PFSK-1 (cell line): Measurements from ENCODE around the gene HOXB3.

Experiments
- FOXP2 ChIP-seq: optimal IDR thresholded peaks from 2 replicates; pipeline ENCODE3; 2011; ENCODE audit warnings: borderline replicate concordance, control low read depth, inconsistent platforms; ENCODE audit not compliant: insufficient read depth; ENCODE audit errors: extremely low read length, extremely low read depth
- POLR2AphosphoS5 ChIP-seq: IDR thresholded peaks from 2 replicates; pipeline ENCODE4 v1.6.1; 2012; ENCODE audit warnings: low read depth, mild to moderate bottlenecking, control low read depth, low read length, moderate library complexity
- REST ChIP-seq, 2 experiments: IDR thresholded peaks; 2 replicates each; pipeline versions ENCODE4 v1.6.1 to v1.8.0; 2011 to 2012; ENCODE audit warnings: low read depth in 2 of 2, low read length in 2 of 2, control low read depth in 1 of 2, inconsistent platforms in 1 of 2, mild to moderate bottlenecking in 1 of 2, moderate library complexity in 1 of 2; ENCODE audit not compliant: insufficient read depth in 1 of 2
- SIN3A ChIP-seq: IDR thresholded peaks from 2 replicates; pipeline ENCODE4 v1.6.1; 2012; ENCODE audit warnings: mild to moderate bottlenecking, low read length, moderate library complexity, borderline replicate concordance; ENCODE audit not compliant: insufficient read depth
- TAF1 ChIP-seq: IDR thresholded peaks from 2 replicates; pipeline ENCODE4 v1.6.1; 2012; ENCODE audit warnings: low read length, control low read depth, borderline replicate concordance; ENCODE audit not compliant: insufficient read depth

GRCh38 chr17:48615963-48616716 lies 26.1 kb upstream of the HOXB3 start:
- TF ChIP-seq REST (IDR thresholded peaks at IDR 0.05; ENCODE audit: insufficient read depth in 1 of 2, low read depth in 2 of 2, low read length in 2 of 2) (no peak), POLR2AphosphoS5 (no peak), SIN3A (no peak), TAF1 (no peak), FOXP2 (no peak)
